WERI-Rb-1 (cell line): ENCODE data around the gene ZNF566.
"Not testable (repeated sequence)": the region's sequence is repeated elsewhere in the genome, so short reads cannot be mapped to it uniquely, and the experiment has no call there.

Experiments used
- DNase-seq: peaks from one replicate; pipeline ENCODE4 v3.0.0-alpha.2; 2020
- H3K27ac ChIP-seq: fragments of 250-450 bp; sonication (Bioruptor Pico); 2 replicates; pipeline ENCODE4 v1.5.1; 2020; ENCODE audit warnings: mild to moderate bottlenecking, moderate library complexity
- H3K27me3 ChIP-seq: fragments of 250-450 bp; sonication (Bioruptor Pico); 2 replicates; pipeline ENCODE4 v1.5.1; 2021; ENCODE audit warnings: mild to moderate bottlenecking, low read depth, moderate library complexity; ENCODE audit not compliant: insufficient read depth, severe bottlenecking
- H3K36me3 ChIP-seq: fragments of 250-450 bp; sonication (Bioruptor Pico); 2 replicates; pipeline ENCODE4 v1.5.1; 2020; ENCODE audit warnings: mild to moderate bottlenecking, moderate library complexity
- H3K4me3 ChIP-seq: 2 replicates; pipeline ENCODE4 v1.5.1; 2011; ENCODE audit warnings: low read depth, mild to moderate bottlenecking, control low read depth, low read length
- H3K9me3 ChIP-seq: fragments of 250-450 bp; sonication (Bioruptor Pico); 2 replicates; pipeline ENCODE4 v1.5.1; 2021; ENCODE audit warnings: mild to moderate bottlenecking, moderate library complexity; ENCODE audit not compliant: severe bottlenecking
- CTCF ChIP-seq: IDR thresholded peaks from 2 replicates; pipeline ENCODE4 v1.5.1; 2011; ENCODE audit warnings: low read depth, mild to moderate bottlenecking, control low read depth, inconsistent platforms, low read length

ZNF566 gene

DNA sequence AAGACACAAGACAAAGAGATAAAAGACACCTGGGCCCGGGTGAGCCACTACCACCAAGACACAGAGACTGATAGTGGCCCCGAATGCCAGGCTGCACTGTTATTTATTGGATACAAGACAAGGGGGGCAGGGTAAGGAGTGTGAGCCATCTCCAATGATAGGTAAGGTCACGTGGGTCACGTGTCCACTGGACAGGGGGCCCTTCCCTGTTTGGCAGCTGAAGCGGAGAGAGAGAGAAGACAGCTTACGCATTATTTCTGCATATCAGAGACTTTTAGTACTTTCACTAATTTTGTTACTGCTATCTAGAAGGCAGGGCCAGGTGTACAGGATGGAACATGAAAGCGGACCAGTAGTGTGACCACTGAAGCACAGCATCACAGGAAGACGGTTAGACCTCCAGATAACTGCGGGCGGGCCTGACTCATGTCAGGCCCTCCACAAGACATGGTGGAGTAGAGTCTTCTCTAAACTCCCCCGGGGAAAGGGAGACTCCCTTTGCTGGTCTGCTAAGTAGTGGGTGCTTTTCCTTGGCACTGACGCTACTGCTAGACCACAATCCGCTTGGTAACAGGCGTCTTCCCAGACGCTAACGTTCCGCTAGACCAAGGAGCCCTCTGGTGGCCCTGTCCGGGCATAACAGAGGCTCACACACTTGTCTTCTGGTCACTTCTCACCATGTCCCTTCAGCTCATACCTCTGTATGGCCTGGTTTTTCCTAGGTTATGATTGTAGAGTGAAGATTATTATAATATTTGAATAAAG is 3.5 kb upstream of the ZNF566 start:
- H3K9me3 ChIP-seq, H3K27me3 ChIP-seq, H3K27ac ChIP-seq, H3K4me3 ChIP-seq, H3K36me3 ChIP-seq: not testable (repeated sequence)
- DNase-seq = peak; percentile 79
- TF ChIP-seq CTCF = peak; percentile 80

- not testable (repeated sequence) for H3K27me3 ChIP-seq, H3K4me3 ChIP-seq, H3K27ac ChIP-seq, DNase-seq, H3K36me3 ChIP-seq, H3K9me3 ChIP-seq
Observed at GRCh38 chr19:36490846-36491245, 1.5 kb upstream of the ZNF566 start.

GRCh38 chr19:36489920-36490415 is 607 bp upstream of the ZNF566 start:
- Histone ChIP-seq H3K4me3 (peak overlapping the region; percentile 75), H3K9me3 (peaks cover 4% of the 10 kb centered on the region), H3K27me3 (no peaks in the 10 kb centered on the region), H3K27ac (peak overlapping the region; percentile 99), H3K36me3 (no peaks in the 10 kb centered on the region)
- peak; percentile 93 for DNase-seq
- no peak for TF ChIP-seq CTCF

DNA sequence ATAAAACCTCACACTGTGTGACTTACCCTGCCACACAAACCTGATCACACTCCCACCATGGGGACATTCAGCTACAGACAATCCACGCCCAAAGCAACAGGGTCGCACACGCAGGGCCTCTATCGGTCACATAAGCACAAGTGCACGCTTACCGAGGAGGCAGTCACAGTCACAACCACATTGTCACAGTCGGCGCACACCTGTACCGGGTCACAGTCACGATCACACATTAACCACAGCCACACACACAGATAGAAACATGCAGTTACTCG is 579 bp downstream of the ZNF566 start:
- TF ChIP-seq CTCF = peak; percentile 26; the same call in 1 of the 2 replicates
- Histone ChIP-seq H3K9me3 (peaks cover 4% of the 10 kb centered on the region), H3K27me3 (no peaks in the 10 kb centered on the region), H3K36me3 (no peaks in the 10 kb centered on the region), H3K4me3 (peak overlapping the region; percentile 75), H3K27ac (peak overlapping the region; percentile 99)
- DNase-seq = peak; percentile 31

GRCh38 chr19:36488118-36488845 is 1.1 kb downstream of the ZNF566 start:
- Histone ChIP-seq H3K36me3 (no peaks in the 10 kb centered on the region), H3K4me3 (peak overlapping the region; percentile 75), H3K27ac (peak overlapping the region; percentile 99), H3K27me3 (no peaks in the 10 kb centered on the region), H3K9me3 (peaks cover 4% of the 10 kb centered on the region)
- TF ChIP-seq CTCF = no peak
- no peak for DNase-seq

DNA sequence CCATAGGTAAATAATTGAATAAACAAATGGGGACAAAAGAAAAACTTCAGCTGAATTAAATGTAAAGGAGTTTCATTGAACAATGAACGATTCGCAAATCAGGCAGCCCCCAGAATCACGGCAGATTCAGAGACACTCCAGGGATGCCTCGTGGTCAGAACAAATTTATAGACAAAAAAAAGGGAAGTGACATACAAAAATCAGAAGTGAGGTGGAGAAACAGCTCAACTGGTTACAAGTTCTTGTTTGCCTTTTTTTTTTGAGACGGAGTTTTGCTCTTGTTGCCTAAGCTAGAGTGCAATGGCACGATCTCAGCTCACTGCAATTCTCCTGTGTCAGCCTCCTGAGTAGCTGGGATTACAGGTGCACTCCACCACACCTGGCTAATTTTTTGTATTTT is 5.7 kb downstream of the ZNF566 start:
- no peak overlapping the region for H3K27ac ChIP-seq
- DNase-seq = no peak
- H3K9me3 ChIP-seq = no peaks in the 10 kb centered on the region
- no peaks in the 10 kb centered on the region for H3K27me3 ChIP-seq
- no peak overlapping the region for H3K4me3 ChIP-seq
- H3K36me3 ChIP-seq = peaks cover 2% of the 10 kb centered on the region; the same call in 1 of the 2 replicates
- no peak for TF ChIP-seq CTCF
